Upper lobe of right lung (tissue), 1 donor: ENCODE measurements around the gene TMEM223. TPM values are rescaled to one million over a fixed set of nuclear protein-coding genes. Genes with fewer than 3 reads are reported as not detected.
"Not testable (repeated sequence)": the region's sequence is repeated elsewhere in the genome, so short reads cannot be mapped to it uniquely, and the experiment has no call there.

ENCODE experiments used
- ATAC-seq: fragments of 200-7000 bp; cut with Tn5 transposase; one replicate; pipeline ENCODE4 v1.9.1; 2020; ENCODE audit warnings: mild to moderate bottlenecking, moderate library complexity
- DNase-seq: peaks from one replicate; pipeline ENCODE4 v3.0.0-alpha.2; 2020
- H3K27ac ChIP-seq: fragments of 200-600 bp; one replicate; pipeline ENCODE4 v1.8.0; 2022
- H3K27me3 ChIP-seq: fragments of 200-600 bp; one replicate; pipeline ENCODE4 v1.8.0; 2022; ENCODE audit warnings: mild to moderate bottlenecking
- H3K36me3 ChIP-seq: fragments of 200-600 bp; one replicate; pipeline ENCODE4 v1.8.0; 2022
- H3K4me1 ChIP-seq: fragments of 200-600 bp; one replicate; pipeline ENCODE4 v1.8.0; 2022
- H3K4me3 ChIP-seq: fragments of 200-600 bp; one replicate; pipeline ENCODE4 v1.8.0; 2022; ENCODE audit warnings: mild to moderate bottlenecking
- H3K9me3 ChIP-seq: fragments of 200-600 bp; one replicate; pipeline ENCODE4 v1.8.0; 2022
- intact Hi-C: fragments of 100-400 bp; cut with DNase I; formaldehyde crosslinking; loops from one replicate; pipeline ENCODE4 v1.11.0; 2022
- total RNA-seq: library from RNA; stranded (reverse); fragmentation: NEBNext Ultra II Directional; extraction: Animal tissue kit (Norgen Biotek cat#: 25700); gene quantifications from one replicate; pipeline ENCODE4 v1.2.1, GENCODE V29; 2021
- TF ChIP-seq, protein P1 (sequence below): fragments of 200-600 bp; IDR thresholded peaks from one replicate; pipeline ENCODE4 v1.8.0; 2022; ENCODE audit warnings: antibody characterized with exemption
- donor health status: DM: no; HTN: yes; CAD: no; lungs with severe emphysema.

Gene TMEM223
- total RNA-seq, 1 donor from 2014 or later = 14.8 TPM

DNA sequence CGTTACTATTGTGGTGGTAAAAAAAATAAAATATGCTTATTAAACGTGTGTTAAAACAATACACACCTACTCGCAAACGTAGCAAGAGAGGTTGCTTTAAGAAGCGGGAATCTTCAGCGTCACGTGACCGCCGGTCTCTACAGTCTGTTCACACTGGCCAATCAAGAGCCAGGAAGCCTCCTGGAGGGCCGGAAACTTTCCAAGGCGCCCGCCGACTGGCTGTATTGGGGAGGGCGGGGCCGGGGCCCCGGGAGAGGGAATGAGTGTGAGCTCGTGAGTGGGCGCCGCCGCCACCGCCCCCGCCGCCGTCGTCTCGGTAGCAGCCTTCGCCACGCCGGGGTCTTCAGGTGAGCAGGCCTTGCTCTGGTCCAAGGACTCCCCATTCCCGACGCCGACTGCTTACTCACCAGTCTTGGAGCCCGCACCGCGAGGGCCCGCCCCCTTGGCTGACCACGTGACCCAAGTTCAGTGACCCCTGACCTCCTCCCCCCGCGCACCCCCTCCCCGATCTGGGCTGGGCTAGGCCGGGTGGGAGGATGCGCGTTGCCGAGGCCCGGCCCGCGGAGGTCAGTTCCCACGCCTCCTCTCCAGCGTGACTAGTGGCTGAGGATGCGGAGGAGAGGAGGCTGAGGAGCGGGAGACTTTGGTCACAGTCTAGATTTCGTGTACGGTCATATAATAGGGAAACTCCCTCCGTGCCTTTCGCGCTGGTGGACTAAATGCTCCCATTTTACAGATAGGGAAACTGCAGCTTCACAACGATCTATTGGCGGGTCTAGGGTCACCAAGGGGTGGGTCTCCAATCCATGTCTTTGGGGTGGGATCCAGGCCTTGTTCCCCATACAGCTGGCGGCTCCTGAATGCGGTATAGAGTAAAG, 20.4 kb downstream of the TMEM223 start, which contains the start of gene TAF6L:
TAF6L (plus strand) TSS at position 253 of the 878 bp plus-strand sequence. CDS start 4,388 bp downstream, outside the sequence.
- peak within 1 kb of the TSS; percentile 80 for H3K4me3 ChIP-seq
- ATAC-seq = peak; percentile 97
- TF ChIP-seq, protein P1, sequence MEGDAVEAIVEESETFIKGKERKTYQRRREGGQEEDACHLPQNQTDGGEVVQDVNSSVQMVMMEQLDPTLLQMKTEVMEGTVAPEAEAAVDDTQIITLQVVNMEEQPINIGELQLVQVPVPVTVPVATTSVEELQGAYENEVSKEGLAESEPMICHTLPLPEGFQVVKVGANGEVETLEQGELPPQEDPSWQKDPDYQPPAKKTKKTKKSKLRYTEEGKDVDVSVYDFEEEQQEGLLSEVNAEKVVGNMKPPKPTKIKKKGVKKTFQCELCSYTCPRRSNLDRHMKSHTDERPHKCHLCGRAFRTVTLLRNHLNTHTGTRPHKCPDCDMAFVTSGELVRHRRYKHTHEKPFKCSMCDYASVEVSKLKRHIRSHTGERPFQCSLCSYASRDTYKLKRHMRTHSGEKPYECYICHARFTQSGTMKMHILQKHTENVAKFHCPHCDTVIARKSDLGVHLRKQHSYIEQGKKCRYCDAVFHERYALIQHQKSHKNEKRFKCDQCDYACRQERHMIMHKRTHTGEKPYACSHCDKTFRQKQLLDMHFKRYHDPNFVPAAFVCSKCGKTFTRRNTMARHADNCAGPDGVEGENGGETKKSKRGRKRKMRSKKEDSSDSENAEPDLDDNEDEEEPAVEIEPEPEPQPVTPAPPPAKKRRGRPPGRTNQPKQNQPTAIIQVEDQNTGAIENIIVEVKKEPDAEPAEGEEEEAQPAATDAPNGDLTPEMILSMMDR = no peak
- intact Hi-C loops = no loop called here
- H3K4me1 ChIP-seq = peaks cover 22% of the 10 kb centered on the region
- peak; percentile 99 for DNase-seq
- peaks cover 23% of the 10 kb centered on the region for H3K36me3 ChIP-seq
- H3K9me3 ChIP-seq = no peaks in the 10 kb centered on the region
- H3K27ac ChIP-seq = peak within 1 kb of the TSS; percentile 92
- H3K27me3 ChIP-seq = no peaks in the 10 kb centered on the region

DNA sequence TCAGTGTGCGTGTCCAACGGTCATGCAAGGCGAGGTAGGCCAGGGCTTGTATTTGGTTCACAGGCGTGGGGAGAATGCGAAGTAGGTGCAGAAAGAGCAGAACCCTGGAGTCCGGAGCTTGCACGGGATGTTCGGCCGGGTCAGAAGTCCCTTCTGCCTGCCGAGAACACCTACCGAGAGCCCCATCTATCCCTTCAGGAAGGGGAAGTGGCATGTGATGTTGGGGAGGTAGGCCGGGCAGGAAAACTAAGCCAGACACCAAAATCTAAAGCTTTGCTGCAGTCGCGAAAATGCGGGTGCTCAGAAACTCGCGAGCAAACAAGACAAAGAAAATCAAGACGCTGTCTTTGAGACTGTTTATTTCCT, 21.0 kb downstream of the TMEM223 start:
- DNase-seq = no peak
- TF ChIP-seq, protein P1 = no peak
- peak overlapping the region; percentile 80 for H3K4me3 ChIP-seq
- no peak for ATAC-seq
- intact Hi-C loops = no loop called here
- H3K9me3 ChIP-seq = no peaks in the 10 kb centered on the region
- H3K4me1 ChIP-seq = peaks cover 22% of the 10 kb centered on the region
- H3K36me3 ChIP-seq = peaks cover 23% of the 10 kb centered on the region
- no peaks in the 10 kb centered on the region for H3K27me3 ChIP-seq
- peak overlapping the region; percentile 92 for H3K27ac ChIP-seq

DNA sequence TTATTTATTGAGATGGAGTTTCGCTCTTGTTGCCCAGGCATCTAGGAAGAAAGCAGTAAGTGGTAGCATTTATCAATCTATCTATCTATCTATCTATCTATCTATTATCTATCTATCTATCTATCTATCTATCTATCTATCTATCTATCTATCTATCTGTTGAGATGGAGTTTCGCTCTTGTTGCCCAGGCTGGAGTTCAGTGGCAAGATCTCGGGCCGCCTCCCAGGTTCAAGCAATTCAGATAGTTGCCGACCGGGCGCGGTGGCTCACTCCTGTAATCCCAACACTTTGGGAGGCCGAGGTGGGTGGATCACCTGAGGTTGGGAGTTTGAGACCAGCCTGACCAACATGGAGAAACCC, 31.0 kb downstream of the TMEM223 start:
- intact Hi-C loops, H3K27me3 ChIP-seq, H3K9me3 ChIP-seq, DNase-seq, ATAC-seq: not testable (repeated sequence)
- Histone ChIP-seq H3K27ac (peak overlapping the region; percentile 90), H3K36me3 (peaks cover 17% of the 10 kb centered on the region), H3K4me1 (peaks cover 12% of the 10 kb centered on the region), H3K4me3 (peak overlapping the region; percentile 91)

DNA sequence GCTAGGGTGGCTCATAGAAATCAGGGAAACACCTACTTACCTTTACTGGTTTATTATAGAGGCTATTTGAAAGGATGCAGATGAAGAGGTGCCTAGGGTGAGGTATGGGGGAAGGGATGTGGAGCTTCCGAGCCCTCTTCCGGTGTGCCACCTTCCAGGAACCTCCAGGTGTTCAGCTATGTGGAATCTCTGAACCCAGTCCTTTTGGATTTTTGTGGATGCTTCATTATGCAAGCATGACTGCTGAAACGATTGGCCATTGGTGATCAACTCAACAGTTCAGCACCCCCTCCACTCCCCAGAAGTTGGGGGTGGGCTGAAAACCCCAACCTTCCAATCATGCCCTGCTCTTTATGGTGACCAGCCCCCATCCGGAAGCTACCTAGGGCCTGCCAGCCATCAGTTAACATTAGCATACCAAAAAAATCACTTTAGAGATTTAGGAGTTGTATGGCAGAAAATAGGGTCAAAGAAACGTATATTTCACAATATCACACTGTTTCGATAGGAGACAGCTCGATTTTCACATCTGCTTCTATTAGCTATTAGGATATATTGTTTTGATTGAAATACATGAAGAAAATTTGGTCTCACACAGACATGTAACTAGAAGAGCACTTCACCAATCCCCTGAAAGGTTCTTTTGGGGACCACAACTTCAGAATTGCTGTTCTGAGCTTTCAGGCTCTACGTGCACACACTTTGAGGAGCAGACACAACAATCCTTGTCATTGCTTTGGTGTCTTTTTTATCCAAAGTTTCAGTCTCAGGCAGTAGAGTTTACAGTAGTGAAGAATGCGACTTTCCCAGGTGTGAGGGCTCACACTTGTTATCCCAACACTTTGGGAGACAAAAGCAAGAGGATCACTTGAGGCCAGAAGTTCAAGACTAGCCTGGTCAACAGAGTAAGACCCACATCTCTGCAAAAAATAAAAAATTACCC, 33.7 kb downstream of the TMEM223 start:
- ATAC-seq (no peak), DNase-seq (no peak)
- TF ChIP-seq, protein P1 = no peak
- Histone ChIP-seq H3K4me3 (no peak overlapping the region), H3K36me3 (no peaks in the 10 kb centered on the region), H3K9me3 (no peaks in the 10 kb centered on the region), H3K4me1 (peaks cover 19% of the 10 kb centered on the region), H3K27ac (no peak overlapping the region), H3K27me3 (no peaks in the 10 kb centered on the region)
- intact Hi-C loops = no loop called here

DNA sequence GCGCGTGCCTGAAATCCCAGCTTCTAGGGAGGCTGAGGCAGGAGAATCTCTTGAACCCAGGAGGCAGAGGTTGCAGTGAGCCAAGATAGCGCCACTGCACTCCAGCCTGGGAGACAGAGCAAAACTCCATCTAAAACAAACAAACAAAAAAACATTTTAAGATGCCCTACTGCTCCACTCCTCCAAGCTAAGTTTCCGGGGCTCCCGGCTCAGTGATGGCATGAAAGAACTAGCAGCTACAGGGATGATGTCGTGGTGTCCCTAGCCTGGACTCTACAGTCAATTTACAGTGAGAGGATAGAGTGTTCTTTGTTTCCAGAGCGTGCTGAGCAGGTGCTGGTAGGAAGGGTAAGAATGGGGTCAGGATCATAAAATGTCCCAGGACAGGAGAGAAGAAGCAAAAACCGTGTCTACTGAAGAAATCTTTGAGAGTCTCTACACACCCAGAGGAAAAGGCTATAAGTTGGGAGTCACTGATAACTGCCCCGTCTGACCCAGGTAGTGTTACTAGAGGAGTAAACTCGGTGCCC, 36.7 kb downstream of the TMEM223 start:
- H3K27me3 ChIP-seq = no peaks in the 10 kb centered on the region
- intact Hi-C loops = no loop called here
- H3K9me3 ChIP-seq = no peaks in the 10 kb centered on the region
- peaks cover 20% of the 10 kb centered on the region for H3K4me1 ChIP-seq
- TF ChIP-seq, protein P1 = no peak
- no peak overlapping the region for H3K4me3 ChIP-seq
- H3K27ac ChIP-seq = no peak overlapping the region
- no peak for DNase-seq
- H3K36me3 ChIP-seq = peaks cover 11% of the 10 kb centered on the region
- no peak for ATAC-seq
